B cell (primary cell): ENCODE data around the gene TAS1R2.

Experiments
- CTCF ChIP-seq: fragments of 200-600 bp; IDR thresholded peaks from one replicate; pipeline ENCODE4 v1.8.0; 2022; ENCODE audit warnings: antibody characterized with exemption, mild to moderate bottlenecking
- EZH2 ChIP-seq: IDR thresholded peaks from 2 replicates; pipeline ENCODE4 v1.6.1; 2012; ENCODE audit warnings: borderline replicate concordance, low read depth, mild to moderate bottlenecking, moderate library complexity, low read length; ENCODE audit not compliant: insufficient read depth, poor library complexity, severe bottlenecking

DNA sequence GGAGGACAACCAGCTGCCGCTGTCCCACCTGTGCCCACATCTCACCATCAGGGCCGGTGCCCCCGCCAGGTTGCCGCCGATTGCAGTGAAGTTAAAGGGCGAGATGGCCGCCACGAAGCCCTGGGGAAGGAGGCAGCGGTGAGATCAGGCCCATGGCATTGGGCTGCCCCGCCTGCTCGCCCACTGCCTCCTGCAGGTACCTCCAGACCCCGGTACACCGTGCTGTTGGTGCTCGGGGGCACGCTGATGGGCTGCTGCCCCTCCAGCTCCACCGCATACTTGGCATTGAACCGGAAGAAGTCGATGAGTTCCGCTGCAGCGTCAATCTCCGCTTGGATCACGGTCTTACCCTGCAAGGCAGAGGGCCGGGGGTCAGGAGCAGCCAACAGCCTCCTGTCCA lies 23.6 kb upstream of the TAS1R2 start:
- TF ChIP-seq CTCF: no peak
- TF ChIP-seq EZH2: no peak
